ENCODE measurements around the gene PEX26.

DNA sequence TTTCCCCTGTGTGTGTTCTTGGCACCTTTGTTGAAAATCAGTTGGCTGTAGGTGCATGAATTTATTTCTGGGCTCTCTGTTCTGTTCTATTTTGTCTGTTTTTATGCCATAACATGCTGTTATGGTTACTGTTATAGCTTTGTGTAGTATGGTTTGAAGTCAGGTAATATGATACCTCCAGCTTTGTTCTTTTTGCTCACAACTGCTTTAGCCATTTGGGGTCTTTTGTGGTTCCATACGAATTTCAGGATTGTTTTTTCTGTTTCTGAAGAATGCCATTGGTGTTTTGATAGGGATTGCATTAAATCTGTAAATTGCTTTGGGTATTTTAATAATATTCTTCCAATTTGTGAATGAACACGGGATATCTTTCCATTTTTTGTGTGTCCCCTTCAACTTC is 4.7 kb downstream of the PEX26 start:
- TF ChIP-seq, protein P1, sequence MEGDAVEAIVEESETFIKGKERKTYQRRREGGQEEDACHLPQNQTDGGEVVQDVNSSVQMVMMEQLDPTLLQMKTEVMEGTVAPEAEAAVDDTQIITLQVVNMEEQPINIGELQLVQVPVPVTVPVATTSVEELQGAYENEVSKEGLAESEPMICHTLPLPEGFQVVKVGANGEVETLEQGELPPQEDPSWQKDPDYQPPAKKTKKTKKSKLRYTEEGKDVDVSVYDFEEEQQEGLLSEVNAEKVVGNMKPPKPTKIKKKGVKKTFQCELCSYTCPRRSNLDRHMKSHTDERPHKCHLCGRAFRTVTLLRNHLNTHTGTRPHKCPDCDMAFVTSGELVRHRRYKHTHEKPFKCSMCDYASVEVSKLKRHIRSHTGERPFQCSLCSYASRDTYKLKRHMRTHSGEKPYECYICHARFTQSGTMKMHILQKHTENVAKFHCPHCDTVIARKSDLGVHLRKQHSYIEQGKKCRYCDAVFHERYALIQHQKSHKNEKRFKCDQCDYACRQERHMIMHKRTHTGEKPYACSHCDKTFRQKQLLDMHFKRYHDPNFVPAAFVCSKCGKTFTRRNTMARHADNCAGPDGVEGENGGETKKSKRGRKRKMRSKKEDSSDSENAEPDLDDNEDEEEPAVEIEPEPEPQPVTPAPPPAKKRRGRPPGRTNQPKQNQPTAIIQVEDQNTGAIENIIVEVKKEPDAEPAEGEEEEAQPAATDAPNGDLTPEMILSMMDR (conservative IDR thresholded peaks at IDR 0.05; ENCODE audit: low read length), result no peak
- no peak for TF ChIP-seq EZH2phosphoT487 (IDR thresholded peaks at IDR 0.05; ENCODE audit: borderline replicate concordance)
